ENCODE measurements around the gene PRDM15. TPM values are rescaled to one million over a fixed set of nuclear protein-coding genes. Genes with fewer than 3 reads are reported as not detected.

PRDM15 gene
- total RNA-seq, 1 donor from 2014 or later, result 5.4 TPM

DNA sequence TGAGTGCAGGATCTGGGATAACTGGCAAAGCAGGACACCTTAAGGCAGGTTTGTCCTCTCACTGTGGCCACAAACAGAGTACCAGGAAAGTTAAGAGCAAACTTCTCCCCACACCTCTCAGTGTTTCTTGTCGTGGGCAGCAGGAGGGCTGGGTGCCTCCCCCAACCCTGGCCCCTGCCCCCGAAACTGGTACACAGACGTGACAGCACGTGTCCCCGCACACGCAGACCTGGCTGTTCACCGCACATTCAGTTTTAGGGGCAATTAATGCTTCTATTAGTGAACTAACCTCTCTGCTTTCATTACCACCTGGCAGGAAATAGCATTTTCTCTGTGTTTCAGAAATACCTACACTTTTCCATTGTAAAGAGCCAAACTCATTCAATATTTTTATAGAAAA, 79.4 kb downstream of the PRDM15 start:
- Histone ChIP-seq H3K27me3 (ENCODE audit: control insufficient read depth, insufficient read depth, low read length) (no peaks in the 10 kb centered on the region), H3K4me3 (ENCODE audit: low read depth, low read length) (no peak overlapping the region), H3K36me3 (ENCODE audit: control insufficient read depth, insufficient read depth, low read length) (no peaks in the 10 kb centered on the region)
- no peak for DNase-seq (ENCODE audit: low read depth)
- no peak for TF ChIP-seq CTCF (IDR thresholded peaks at IDR 0.05; ENCODE audit: insufficient read depth, low read length, poor library complexity, severe bottlenecking)

DNA sequence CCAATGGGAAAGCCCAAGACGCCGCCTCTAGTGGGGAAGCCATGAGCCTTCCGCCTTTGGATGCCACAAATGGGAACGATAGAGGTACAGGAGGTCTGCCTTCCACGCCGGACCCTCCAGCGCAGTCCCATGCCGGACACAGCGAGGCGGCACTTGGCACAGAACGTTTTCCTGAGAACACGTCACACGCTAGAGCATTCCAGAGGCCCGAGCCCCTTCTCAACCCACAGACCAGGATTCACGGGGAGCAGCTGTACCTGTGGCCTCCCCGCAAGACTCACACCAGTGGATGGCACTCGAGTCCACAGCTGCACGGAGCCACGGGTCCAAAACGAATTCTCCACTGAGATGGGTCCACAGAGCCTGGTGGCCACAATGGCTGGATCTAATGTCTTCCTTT, 80.8 kb downstream of the PRDM15 start:
- Histone ChIP-seq H3K27me3 (ENCODE audit: control insufficient read depth, insufficient read depth, low read length) (no peaks in the 10 kb centered on the region), H3K36me3 (ENCODE audit: control insufficient read depth, insufficient read depth, low read length) (no peaks in the 10 kb centered on the region), H3K4me3 (ENCODE audit: low read depth, low read length) (no peak overlapping the region)
- TF ChIP-seq CTCF (IDR thresholded peaks at IDR 0.05; ENCODE audit: insufficient read depth, low read length, poor library complexity, severe bottlenecking), result no peak
- no peak for DNase-seq (ENCODE audit: low read depth)

- Histone ChIP-seq H3K27me3 (ENCODE audit: control insufficient read depth, insufficient read depth, low read length) (no peaks in the 10 kb centered on the region), H3K4me3 (ENCODE audit: low read depth, low read length) (no peak overlapping the region), H3K36me3 (ENCODE audit: control insufficient read depth, insufficient read depth, low read length) (no peaks in the 10 kb centered on the region)
- no peak for TF ChIP-seq CTCF (IDR thresholded peaks at IDR 0.05; ENCODE audit: insufficient read depth, low read length, poor library complexity, severe bottlenecking)
- no peak for DNase-seq (ENCODE audit: low read depth)
Measured at GRCh38 chr21:41796476-41797080, 82.6 kb downstream of the PRDM15 start.

GRCh38 chr21:41795726-41796125, 83.4 kb downstream of the PRDM15 start:
- DNase-seq (ENCODE audit: low read depth), result no peak
- Histone ChIP-seq H3K27me3 (ENCODE audit: control insufficient read depth, insufficient read depth, low read length) (no peaks in the 10 kb centered on the region), H3K4me3 (ENCODE audit: low read depth, low read length) (no peak overlapping the region), H3K36me3 (ENCODE audit: control insufficient read depth, insufficient read depth, low read length) (no peaks in the 10 kb centered on the region)
- no peak for TF ChIP-seq CTCF (IDR thresholded peaks at IDR 0.05; ENCODE audit: insufficient read depth, low read length, poor library complexity, severe bottlenecking)

GRCh38 chr21:41794600-41794999, 84.5 kb downstream of the PRDM15 start:
- no peaks in the 10 kb centered on the region for H3K27me3 ChIP-seq (ENCODE audit: control insufficient read depth, insufficient read depth, low read length)
- H3K4me3 ChIP-seq (ENCODE audit: low read depth, low read length), result no peak overlapping the region
- TF ChIP-seq CTCF (IDR thresholded peaks at IDR 0.05; ENCODE audit: insufficient read depth, low read length, poor library complexity, severe bottlenecking), result no peak
- H3K36me3 ChIP-seq (ENCODE audit: control insufficient read depth, insufficient read depth, low read length), result no peaks in the 10 kb centered on the region
- DNase-seq (ENCODE audit: low read depth), result no peak

- no peaks in the 10 kb centered on the region for H3K27me3 ChIP-seq (ENCODE audit: control insufficient read depth, insufficient read depth, low read length)
- H3K4me3 ChIP-seq (ENCODE audit: low read depth, low read length), result no peak overlapping the region
- no peak for TF ChIP-seq CTCF (IDR thresholded peaks at IDR 0.05; ENCODE audit: insufficient read depth, low read length, poor library complexity, severe bottlenecking)
- H3K36me3 ChIP-seq (ENCODE audit: control insufficient read depth, insufficient read depth, low read length), result no peaks in the 10 kb centered on the region
- DNase-seq (ENCODE audit: low read depth), result no peak
Measured at GRCh38 chr21:41792711-41793110, 86.4 kb downstream of the PRDM15 start.

Data from kidney epithelial cell (primary cell).